Vagina (tissue), 2 donors: ENCODE measurements around the gene CPA1.

Experiments
- POLR2AphosphoS5 ChIP-seq, 2 donors: sonication (generic); formaldehyde crosslinking; IDR thresholded peaks; one replicate each; pipeline ENCODE4 v1.9.0; 2017; ENCODE audit warnings: antibody characterized with exemption in 2 of 2, mild to moderate bottlenecking in 2 of 2, low read depth in 1 of 2; ENCODE audit not compliant: insufficient read depth in 1 of 2
- TF ChIP-seq, protein P1 (sequence below), 3 experiments: fragments of 450-650 bp in 2 of 3; fragments of 200-600 bp in 1 of 3; sonication (generic) in 1 of 3; IDR thresholded peaks; one replicate each; pipeline ENCODE4 v1.5.1; 2017 to 2019; ENCODE audit warnings: antibody characterized with exemption in 3 of 3, mild to moderate bottlenecking in 2 of 3, moderate library complexity in 2 of 3

GRCh38 chr7:130334274-130334673, 46.0 kb upstream of the CPA1 start:
- TF ChIP-seq, protein P1, sequence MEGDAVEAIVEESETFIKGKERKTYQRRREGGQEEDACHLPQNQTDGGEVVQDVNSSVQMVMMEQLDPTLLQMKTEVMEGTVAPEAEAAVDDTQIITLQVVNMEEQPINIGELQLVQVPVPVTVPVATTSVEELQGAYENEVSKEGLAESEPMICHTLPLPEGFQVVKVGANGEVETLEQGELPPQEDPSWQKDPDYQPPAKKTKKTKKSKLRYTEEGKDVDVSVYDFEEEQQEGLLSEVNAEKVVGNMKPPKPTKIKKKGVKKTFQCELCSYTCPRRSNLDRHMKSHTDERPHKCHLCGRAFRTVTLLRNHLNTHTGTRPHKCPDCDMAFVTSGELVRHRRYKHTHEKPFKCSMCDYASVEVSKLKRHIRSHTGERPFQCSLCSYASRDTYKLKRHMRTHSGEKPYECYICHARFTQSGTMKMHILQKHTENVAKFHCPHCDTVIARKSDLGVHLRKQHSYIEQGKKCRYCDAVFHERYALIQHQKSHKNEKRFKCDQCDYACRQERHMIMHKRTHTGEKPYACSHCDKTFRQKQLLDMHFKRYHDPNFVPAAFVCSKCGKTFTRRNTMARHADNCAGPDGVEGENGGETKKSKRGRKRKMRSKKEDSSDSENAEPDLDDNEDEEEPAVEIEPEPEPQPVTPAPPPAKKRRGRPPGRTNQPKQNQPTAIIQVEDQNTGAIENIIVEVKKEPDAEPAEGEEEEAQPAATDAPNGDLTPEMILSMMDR (IDR thresholded peaks at IDR 0.05): no peak
- no peak for TF ChIP-seq POLR2AphosphoS5 (IDR thresholded peaks at IDR 0.05; ENCODE audit: insufficient read depth in 1 of 2, low read depth in 1 of 2)
